ENCODE data around the gene PCDHGA7. TPM values are rescaled to one million over a fixed set of nuclear protein-coding genes. Genes with fewer than 3 reads are reported as not detected.

The PCDHGA7 gene
- total RNA-seq: 1.4 and 2.2 TPM in 2 replicates

GRCh38 chr5:141382469-141383294 lies at the start of gene PCDHGA7:
Gene PCDHGA7 (plus strand): TSS chr5:141382742. CDS start chr5:141382900, 158 bp downstream.

GRCh38 chr5:141338538-141339306 lies 43.8 kb upstream of the PCDHGA7 start, which contains the start of gene PCDHGA2:
Gene PCDHGA2 (plus strand): TSS chr5:141338760.

GRCh38 chr5:141343242-141343952 lies 39.1 kb upstream of the PCDHGA7 start, which contains the start of gene PCDHGA3:
Gene PCDHGA3 (plus strand): TSS chr5:141343829. CDS start chr5:141344034, 205 bp downstream.

GRCh38 chr5:141349917-141350619 lies 32.5 kb upstream of the PCDHGA7 start, which contains the start of gene PCDHGB1:
Gene PCDHGB1 (plus strand): TSS chr5:141350099. CDS start chr5:141350261, 162 bp downstream.

GRCh38 chr5:141354900-141355469 lies 27.6 kb upstream of the PCDHGA7 start, which contains the start of gene PCDHGA4:
Gene PCDHGA4 (plus strand): TSS chr5:141355021. CDS start chr5:141355108, 87 bp downstream.

GRCh38 chr5:141359790-141360426 lies 22.6 kb upstream of the PCDHGA7 start, which contains the start of gene PCDHGB2:
Gene PCDHGB2 (plus strand): TSS chr5:141359994. CDS start chr5:141360136, 142 bp downstream.

GRCh38 chr5:141363952-141364660 lies 18.4 kb upstream of the PCDHGA7 start, which contains the start of gene PCDHGA5:
Gene PCDHGA5 (plus strand): TSS chr5:141364162. CDS start chr5:141364331, 169 bp downstream.

GRCh38 chr5:141369994-141370848 lies 12.3 kb upstream of the PCDHGA7 start, which contains the start of gene PCDHGB3:
Gene PCDHGB3 (plus strand): TSS chr5:141370242. CDS start chr5:141370395, 153 bp downstream.

GRCh38 chr5:141373673-141374317 lies 8.7 kb upstream of the PCDHGA7 start, which contains the start of gene PCDHGA6:
Gene PCDHGA6 (plus strand): TSS chr5:141373891. CDS start chr5:141374084, 193 bp downstream.

GRCh38 chr5:141387557-141388311 lies 5.2 kb downstream of the PCDHGA7 start, which contains the start of gene PCDHGB4:
Gene PCDHGB4 (plus strand): TSS chr5:141387698. CDS start chr5:141387885, 187 bp downstream.

GRCh38 chr5:141392429-141393198 lies 10.1 kb downstream of the PCDHGA7 start, which contains the start of gene PCDHGA8:
Gene PCDHGA8 (plus strand): TSS chr5:141392633. CDS start chr5:141392814, 181 bp downstream.

GRCh38 chr5:141397756-141398551 lies 15.4 kb downstream of the PCDHGA7 start, which contains the start of gene PCDHGB5:
Gene PCDHGB5 (plus strand): TSS chr5:141397947. CDS start chr5:141398128, 181 bp downstream.

GRCh38 chr5:141402553-141403243 lies 20.2 kb downstream of the PCDHGA7 start, which contains the start of gene PCDHGA9:
Gene PCDHGA9 (plus strand): TSS chr5:141402778. CDS start chr5:141402953, 175 bp downstream.

GRCh38 chr5:141407790-141408505 lies 25.4 kb downstream of the PCDHGA7 start, which contains the start of gene PCDHGB6:
Gene PCDHGB6 (plus strand): TSS chr5:141408021. CDS start chr5:141408203, 182 bp downstream.

